NB4 (cell line): ENCODE results near the gene PCCB.
"Not testable (repeated sequence)": the region's sequence is repeated elsewhere in the genome, so short reads cannot be mapped to it uniquely, and the experiment has no call there.

Experiments
- POLR2A ChIP-seq: IDR thresholded peaks from 2 replicates; pipeline ENCODE4 v1.6.1; 2011; ENCODE audit warnings: mild to moderate bottlenecking; ENCODE audit not compliant: insufficient read length; ENCODE audit errors: extremely low read depth
- TF ChIP-seq, protein P1 (sequence below): IDR thresholded peaks from one replicate; pipeline ENCODE4 v1.5.1; 2012; ENCODE audit warnings: low read depth, low read length
- TF ChIP-seq, protein P2 (sequence below): IDR thresholded peaks from 2 replicates; pipeline ENCODE4 v1.6.1; 2011; ENCODE audit warnings: low read depth, low read length

DNA sequence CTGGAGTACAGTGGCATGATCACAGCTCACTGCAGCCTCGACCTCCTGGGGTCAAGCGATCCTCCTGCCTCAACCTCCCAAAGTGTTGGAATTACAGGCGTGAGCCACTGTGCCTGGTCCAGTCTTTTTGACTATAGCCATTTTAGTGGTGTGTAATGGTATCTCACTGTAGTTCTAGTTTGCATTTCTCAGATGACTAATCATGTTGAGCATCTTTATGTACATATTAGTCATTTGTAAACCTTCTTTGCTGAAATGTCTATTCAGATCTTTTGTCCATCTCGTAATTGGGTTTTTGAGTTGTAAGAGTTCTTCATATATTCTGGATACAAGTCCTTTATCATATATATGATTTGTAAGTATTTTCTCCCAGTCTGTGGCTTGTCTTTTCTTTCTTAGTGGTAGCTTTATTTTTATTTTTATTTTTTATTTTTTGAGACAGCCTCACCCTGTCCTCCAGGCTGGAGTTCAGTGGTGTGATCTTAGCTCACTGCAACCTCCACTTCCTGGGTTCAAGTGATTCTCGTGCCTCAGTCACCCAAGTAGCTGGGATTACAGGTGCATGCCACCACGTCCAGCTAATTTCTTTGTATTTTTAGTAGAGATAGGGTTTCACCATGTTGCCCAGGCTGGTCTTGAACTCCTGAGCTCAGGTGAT, 16.5 kb downstream of the PCCB start:
- not testable (repeated sequence) for TF ChIP-seq POLR2A
- TF ChIP-seq, protein P1, sequence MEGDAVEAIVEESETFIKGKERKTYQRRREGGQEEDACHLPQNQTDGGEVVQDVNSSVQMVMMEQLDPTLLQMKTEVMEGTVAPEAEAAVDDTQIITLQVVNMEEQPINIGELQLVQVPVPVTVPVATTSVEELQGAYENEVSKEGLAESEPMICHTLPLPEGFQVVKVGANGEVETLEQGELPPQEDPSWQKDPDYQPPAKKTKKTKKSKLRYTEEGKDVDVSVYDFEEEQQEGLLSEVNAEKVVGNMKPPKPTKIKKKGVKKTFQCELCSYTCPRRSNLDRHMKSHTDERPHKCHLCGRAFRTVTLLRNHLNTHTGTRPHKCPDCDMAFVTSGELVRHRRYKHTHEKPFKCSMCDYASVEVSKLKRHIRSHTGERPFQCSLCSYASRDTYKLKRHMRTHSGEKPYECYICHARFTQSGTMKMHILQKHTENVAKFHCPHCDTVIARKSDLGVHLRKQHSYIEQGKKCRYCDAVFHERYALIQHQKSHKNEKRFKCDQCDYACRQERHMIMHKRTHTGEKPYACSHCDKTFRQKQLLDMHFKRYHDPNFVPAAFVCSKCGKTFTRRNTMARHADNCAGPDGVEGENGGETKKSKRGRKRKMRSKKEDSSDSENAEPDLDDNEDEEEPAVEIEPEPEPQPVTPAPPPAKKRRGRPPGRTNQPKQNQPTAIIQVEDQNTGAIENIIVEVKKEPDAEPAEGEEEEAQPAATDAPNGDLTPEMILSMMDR, result not testable (repeated sequence)
- TF ChIP-seq, protein P2, sequence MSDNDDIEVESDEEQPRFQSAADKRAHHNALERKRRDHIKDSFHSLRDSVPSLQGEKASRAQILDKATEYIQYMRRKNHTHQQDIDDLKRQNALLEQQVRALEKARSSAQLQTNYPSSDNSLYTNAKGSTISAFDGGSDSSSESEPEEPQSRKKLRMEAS, result not testable (repeated sequence)
